PC-3 (cell line): ENCODE measurements around the gene CCDC110. TPM values are rescaled to one million over a fixed set of nuclear protein-coding genes. Genes with fewer than 3 reads are reported as not detected.

Source experiments
- ATAC-seq: fragments of 200-7000 bp; cut with Tn5 transposase; 2 replicates; pipeline ENCODE4 v1.9.1; 2020; ENCODE audit warnings: mild to moderate bottlenecking, moderate library complexity
- BruUV-seq: library from RNA; stranded (reverse); fragments of 400-500 nt; replicated peaks from 2 replicates; lab custom pipeline; 2021; lab: Mats Ljungman, UMichigan
- CTCF ChIA-PET: fragments of 300-600 bp; sonication (Branson Sonifier 250); formaldehyde crosslinking; loops from one replicate; lab custom pipeline; 2022; ENCODE audit warnings: antibody characterized with exemption; lab: Charles Lee
- POLR2A ChIA-PET: fragments of 300-600 bp; sonication (Branson Sonifier 250); formaldehyde crosslinking; loops from one replicate; lab custom pipeline; 2022; ENCODE audit warnings: antibody characterized with exemption; ENCODE audit not compliant: unreplicated experiment; lab: Charles Lee
- DNase-seq: peaks from one replicate; pipeline ENCODE4 v3.0.0-alpha.2; 2015
- H2AFZ ChIP-seq: fragments of 300-600 bp; sonication (generic); 2 replicates; pipeline ENCODE4 v1.6.0; 2016; ENCODE audit warnings: antibody characterized with exemption, low read length
- H3F3A ChIP-seq: fragments of 300-600 bp; sonication (generic); one replicate; pipeline ENCODE4 v1.6.0; 2017; ENCODE audit warnings: antibody characterized with exemption, low read length, control low read depth, mild to moderate bottlenecking; ENCODE audit not compliant: unreplicated experiment
- H3K27ac ChIP-seq: fragments of 300-600 bp; sonication (generic); 2 replicates; pipeline ENCODE4 v1.5.1; 2016; ENCODE audit warnings: mild to moderate bottlenecking, low read length
- H3K27me3 ChIP-seq: fragments of 300-600 bp; sonication (generic); 2 replicates; pipeline ENCODE4 v1.6.1; 2016; ENCODE audit warnings: low read length, mixed read lengths
- H3K36me3 ChIP-seq: fragments of 300-600 bp; sonication (generic); 2 replicates; pipeline ENCODE4 v1.6.1; 2016; ENCODE audit warnings: low read depth, mixed run types, low read length, mixed read lengths
- H3K4me1 ChIP-seq: fragments of 300-600 bp; sonication (generic); 2 replicates; pipeline ENCODE4 v1.5.1; 2016; ENCODE audit warnings: low read length; ENCODE audit not compliant: insufficient read depth
- H3K4me2 ChIP-seq: fragments of 300-600 bp; sonication (generic); 2 replicates; pipeline ENCODE4 v1.6.0; 2016; ENCODE audit warnings: low read length
- H3K4me3 ChIP-seq: fragments of 300-600 bp; sonication (generic); 2 replicates; pipeline ENCODE4 v1.5.1; 2016; ENCODE audit warnings: mild to moderate bottlenecking, low read length, mixed read lengths
- H3K79me2 ChIP-seq: fragments of 300-600 bp; sonication (generic); 2 replicates; pipeline ENCODE4 v1.6.1; 2017; ENCODE audit warnings: low read length, mixed read lengths
- H3K9ac ChIP-seq: fragments of 300-600 bp; sonication (generic); 2 replicates; pipeline ENCODE4 v1.6.0; 2016; ENCODE audit warnings: mild to moderate bottlenecking, low read length
- H3K9me2 ChIP-seq: fragments of 300-600 bp; sonication (generic); replicated peaks from 2 replicates; pipeline ENCODE4 v1.6.1; 2016; ENCODE audit warnings: mixed run types, low read length, mixed read lengths
- H3K9me3 ChIP-seq: fragments of 300-600 bp; sonication (generic); 2 replicates; pipeline ENCODE4 v1.6.1; 2016; ENCODE audit warnings: low read length, mixed read lengths
- H4K20me1 ChIP-seq: fragments of 300-600 bp; sonication (generic); 2 replicates; pipeline ENCODE4 v1.6.1; 2016; ENCODE audit warnings: low read length, mixed read lengths
- EZH2 ChIP-seq: fragments of 300-600 bp; sonication (generic); IDR thresholded peaks from one replicate; pipeline ENCODE4 v1.6.1; 2017; ENCODE audit warnings: antibody characterized with exemption, mild to moderate bottlenecking, low read length; ENCODE audit not compliant: unreplicated experiment
- EZH2phosphoT487 ChIP-seq: fragments of 300-600 bp; sonication (generic); IDR thresholded peaks from 2 replicates; pipeline ENCODE4 v1.6.1; 2018; ENCODE audit warnings: mild to moderate bottlenecking, antibody characterized with exemption, low read length, borderline replicate concordance
- intact Hi-C: fragments of 100-400 bp; cut with micrococcal nuclease; formaldehyde crosslinking; loops from 2 replicates; pipeline ENCODE4 v1.9.0; 2023
- total RNA-seq: library from RNA; depleted of rRNA; stranded (reverse); fragments of >200 nt; gene quantifications from 2 replicates; pipeline ENCODE4 v1.2.3, GENCODE V29; 2014
- TF ChIP-seq, protein P1 (sequence below): fragments of 300-600 bp; sonication (generic); conservative IDR thresholded peaks from 2 replicates; pipeline ENCODE4 v1.5.1; 2017; ENCODE audit warnings: antibody characterized with exemption, low read depth, mild to moderate bottlenecking, low read length

CCDC110 gene
- total RNA-seq, 1 experiment from 2014 or later = 0.62 TPM

DNA sequence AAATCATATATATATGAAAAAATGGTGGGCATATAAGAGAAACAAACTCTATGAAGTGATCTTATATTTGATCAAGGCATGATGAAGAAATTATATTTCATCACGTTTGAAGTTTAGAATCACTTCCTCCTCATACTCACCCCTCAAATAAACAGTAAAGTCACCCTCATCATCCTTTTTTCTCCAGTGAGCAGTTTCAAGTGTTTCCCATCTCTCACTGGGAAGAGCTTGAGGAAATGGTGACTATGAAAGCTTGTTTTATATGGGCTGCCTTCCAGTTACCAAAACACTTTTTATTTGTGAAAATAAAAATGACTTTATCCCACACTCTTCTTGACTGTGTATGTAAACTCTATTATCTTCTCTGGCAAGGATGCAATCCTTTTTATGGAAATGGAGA is 47.0 kb upstream of the CCDC110 start:
- H3K27ac ChIP-seq = no peak overlapping the region
- TF ChIP-seq EZH2 (no peak), EZH2phosphoT487 (no peak)
- TF ChIP-seq, protein P1, sequence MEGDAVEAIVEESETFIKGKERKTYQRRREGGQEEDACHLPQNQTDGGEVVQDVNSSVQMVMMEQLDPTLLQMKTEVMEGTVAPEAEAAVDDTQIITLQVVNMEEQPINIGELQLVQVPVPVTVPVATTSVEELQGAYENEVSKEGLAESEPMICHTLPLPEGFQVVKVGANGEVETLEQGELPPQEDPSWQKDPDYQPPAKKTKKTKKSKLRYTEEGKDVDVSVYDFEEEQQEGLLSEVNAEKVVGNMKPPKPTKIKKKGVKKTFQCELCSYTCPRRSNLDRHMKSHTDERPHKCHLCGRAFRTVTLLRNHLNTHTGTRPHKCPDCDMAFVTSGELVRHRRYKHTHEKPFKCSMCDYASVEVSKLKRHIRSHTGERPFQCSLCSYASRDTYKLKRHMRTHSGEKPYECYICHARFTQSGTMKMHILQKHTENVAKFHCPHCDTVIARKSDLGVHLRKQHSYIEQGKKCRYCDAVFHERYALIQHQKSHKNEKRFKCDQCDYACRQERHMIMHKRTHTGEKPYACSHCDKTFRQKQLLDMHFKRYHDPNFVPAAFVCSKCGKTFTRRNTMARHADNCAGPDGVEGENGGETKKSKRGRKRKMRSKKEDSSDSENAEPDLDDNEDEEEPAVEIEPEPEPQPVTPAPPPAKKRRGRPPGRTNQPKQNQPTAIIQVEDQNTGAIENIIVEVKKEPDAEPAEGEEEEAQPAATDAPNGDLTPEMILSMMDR = no peak
- no peak for ATAC-seq
- H4K20me1 ChIP-seq = no peaks in the 10 kb centered on the region
- no peaks in the 10 kb centered on the region for H3K27me3 ChIP-seq
- H3K9me2 ChIP-seq = no peaks in the 10 kb centered on the region
- ChIA-PET POLR2A (no interaction called here), CTCF (no interaction called here)
- no peaks in the 10 kb centered on the region for H3K79me2 ChIP-seq
- H3K4me1 ChIP-seq = peaks cover 8% of the 10 kb centered on the region; the same call in 1 of the 2 replicates
- no peak for DNase-seq
- intact Hi-C loops = loop anchor here (10.0 kb wide), 1 partner anchor 76 kb away; no protein-coding TSS in a partner anchor
- BruUV-seq = no TSS peak
- H3K9me3 ChIP-seq = no peaks in the 10 kb centered on the region
- no peak overlapping the region for H3K9ac ChIP-seq
- H3K4me3 ChIP-seq = no peak overlapping the region
- H3F3A ChIP-seq = no peaks in the 10 kb centered on the region
- H3K4me2 ChIP-seq = no peak overlapping the region
- H2AFZ ChIP-seq = no peak overlapping the region
- no peaks in the 10 kb centered on the region for H3K36me3 ChIP-seq

DNA sequence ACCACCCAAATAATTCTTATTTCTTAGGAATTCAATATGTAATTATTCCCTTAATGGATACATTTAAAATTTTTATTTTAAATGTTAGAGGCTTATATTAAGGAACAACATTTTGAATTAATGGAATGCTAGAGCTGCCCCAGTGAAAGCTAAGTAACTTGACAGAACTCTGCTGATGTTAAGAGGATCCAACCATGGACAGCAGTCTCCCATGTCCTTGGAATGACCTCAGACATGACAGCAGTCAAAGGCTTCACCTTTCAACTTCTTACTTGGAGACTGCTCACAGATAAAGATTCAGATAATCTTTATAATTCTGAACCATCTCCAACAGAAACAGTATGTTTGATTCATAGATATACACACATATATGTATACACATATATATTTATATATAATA is 46.5 kb upstream of the CCDC110 start:
- ATAC-seq = no peak
- no peak overlapping the region for H3K27ac ChIP-seq
- H3K9me2 ChIP-seq = no peaks in the 10 kb centered on the region
- BruUV-seq = no TSS peak
- DNase-seq = no peak
- CTCF ChIA-PET = no interaction called here
- no peaks in the 10 kb centered on the region for H4K20me1 ChIP-seq
- H3K9me3 ChIP-seq = no peaks in the 10 kb centered on the region
- H3K9ac ChIP-seq = no peak overlapping the region
- POLR2A ChIA-PET = no interaction called here
- no peaks in the 10 kb centered on the region for H3K79me2 ChIP-seq
- H3K4me2 ChIP-seq = no peak overlapping the region
- TF ChIP-seq, protein P1 = no peak
- TF ChIP-seq EZH2phosphoT487 (no peak), EZH2 (no peak)
- H3F3A ChIP-seq = no peaks in the 10 kb centered on the region
- H3K36me3 ChIP-seq = no peaks in the 10 kb centered on the region
- peaks cover 13% of the 10 kb centered on the region for H3K4me1 ChIP-seq
- H3K4me3 ChIP-seq = no peak overlapping the region
- H2AFZ ChIP-seq = no peak overlapping the region
- H3K27me3 ChIP-seq = no peaks in the 10 kb centered on the region
- intact Hi-C loops = loop anchor here (10.0 kb wide), 1 partner anchor 77 kb away; no protein-coding TSS in a partner anchor

DNA sequence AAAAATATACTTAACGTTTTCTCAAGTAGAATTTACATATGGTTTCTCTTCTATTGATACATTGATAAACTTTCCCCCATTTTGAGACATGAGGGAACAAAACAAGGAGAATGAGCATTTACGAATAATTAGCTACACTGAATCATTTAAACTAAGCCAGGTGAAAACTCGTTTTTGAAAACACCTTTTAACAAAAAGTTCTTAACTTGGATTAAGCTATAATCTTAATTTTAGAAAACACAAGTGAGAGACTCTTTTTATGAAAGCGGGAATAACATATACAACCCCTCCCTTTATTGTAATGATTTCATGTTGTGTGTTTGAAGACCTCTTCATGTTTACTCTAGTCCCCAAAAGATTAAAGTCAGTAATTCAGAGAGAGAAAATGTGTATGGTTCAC is 43.7 kb upstream of the CCDC110 start:
- DNase-seq (no peak), ATAC-seq (no peak)
- H2AFZ ChIP-seq = no peak overlapping the region
- POLR2A ChIA-PET = no interaction called here
- TF ChIP-seq EZH2 (no peak), EZH2phosphoT487 (no peak)
- TF ChIP-seq, protein P1 = no peak
- no peaks in the 10 kb centered on the region for H3K9me3 ChIP-seq
- no peak overlapping the region for H3K9ac ChIP-seq
- no peak overlapping the region for H3K4me2 ChIP-seq
- H3K9me2 ChIP-seq = no peaks in the 10 kb centered on the region
- no peak overlapping the region for H3K27ac ChIP-seq
- no TSS peak for BruUV-seq
- intact Hi-C loops = loop anchor here (10.0 kb wide), 1 partner anchor 80 kb away; no protein-coding TSS in a partner anchor
- no peaks in the 10 kb centered on the region for H3K79me2 ChIP-seq
- H3F3A ChIP-seq = no peaks in the 10 kb centered on the region
- CTCF ChIA-PET = no interaction called here
- H3K27me3 ChIP-seq = no peaks in the 10 kb centered on the region
- H3K4me3 ChIP-seq = no peak overlapping the region
- H3K36me3 ChIP-seq = no peaks in the 10 kb centered on the region
- H3K4me1 ChIP-seq = peaks cover 16% of the 10 kb centered on the region
- no peaks in the 10 kb centered on the region for H4K20me1 ChIP-seq
